IMR-90 (cell line): ENCODE results near the gene TMEM163. TPM values are rescaled to one million over a fixed set of nuclear protein-coding genes. Genes with fewer than 3 reads are reported as not detected.

Source experiments
- ATAC-seq: fragments of 200-7000 bp; cut with Tn5 transposase; 2 replicates; pipeline ENCODE4 v1.9.1; 2020; ENCODE audit warnings: low read depth, mild to moderate bottlenecking, moderate library complexity
- BruUV-seq: library from RNA; stranded (reverse); fragments of 400-500 nt; replicated peaks from 2 replicates; lab custom pipeline; 2021; lab: Mats Ljungman, UMichigan
- CTCF ChIA-PET: fragments of 300-600 bp; formaldehyde crosslinking; extraction: SDS; loops from one replicate; lab custom pipeline; 2021; ENCODE audit warnings: antibody characterized with exemption; lab: Yijun Ruan, JAX
- POLR2A ChIA-PET: fragments of 300-600 bp; sonication (Branson Sonifier 250); formaldehyde crosslinking; loops from one replicate; lab custom pipeline; 2022; ENCODE audit warnings: antibody characterized with exemption; ENCODE audit not compliant: unreplicated experiment; lab: Charles Lee
- DNase-seq: peaks from one replicate; pipeline ENCODE4 v3.0.0; 2013
- H2AFZ ChIP-seq: replicated peaks from 2 replicates; pipeline ENCODE3; 2013; ENCODE audit warnings: low read length, mild to moderate bottlenecking; ENCODE audit not compliant: poor library complexity
- H2AK5ac ChIP-seq: 2 replicates; pipeline ENCODE4 v1.6.1; 2013; ENCODE audit warnings: low read depth, low read length, inconsistent platforms
- H2AK9ac ChIP-seq: replicated peaks from 2 replicates; pipeline ENCODE3; 2013; ENCODE audit warnings: mild to moderate bottlenecking, low read depth, low read length, moderate library complexity; ENCODE audit not compliant: poor library complexity
- H2BK120ac ChIP-seq: 2 replicates; pipeline ENCODE4 v1.6.1; 2013; ENCODE audit warnings: low read depth, low read length, inconsistent platforms
- H2BK15ac ChIP-seq: 3 replicates; pipeline ENCODE4 v1.6.1; 2013; ENCODE audit warnings: low read depth, low read length, inconsistent platforms
- H2BK20ac ChIP-seq: 2 replicates; pipeline ENCODE4 v1.6.1; 2013; ENCODE audit warnings: low read depth, mild to moderate bottlenecking, inconsistent platforms, low read length, moderate library complexity
- H2BK5ac ChIP-seq: 2 replicates; pipeline ENCODE4 v1.6.1; 2013; ENCODE audit warnings: mild to moderate bottlenecking, low read depth, low read length, inconsistent platforms; ENCODE audit not compliant: poor library complexity, severe bottlenecking
- H3K14ac ChIP-seq: replicated peaks from 2 replicates; pipeline ENCODE4 v1.6.1; 2013; ENCODE audit warnings: low read depth, low read length, inconsistent platforms
- H3K18ac ChIP-seq: 2 replicates; pipeline ENCODE4 v1.6.1; 2013; ENCODE audit warnings: low read depth, low read length, control low read depth
- H3K23ac ChIP-seq: 2 replicates; pipeline ENCODE4 v1.6.1; 2013; ENCODE audit warnings: low read depth, low read length, inconsistent platforms
- H3K27ac ChIP-seq: 2 replicates; pipeline ENCODE4 v1.5.1; 2013; ENCODE audit warnings: mild to moderate bottlenecking, control low read depth, low read length; ENCODE audit not compliant: insufficient read depth
- H3K27me3 ChIP-seq: 2 replicates; pipeline ENCODE4 v1.6.1; 2013; ENCODE audit warnings: low read length; ENCODE audit not compliant: control insufficient read depth, insufficient read depth
- H3K36me3 ChIP-seq: 2 replicates; pipeline ENCODE4 v1.6.1; 2013; ENCODE audit warnings: low read length, mixed read lengths; ENCODE audit not compliant: control insufficient read depth, insufficient read depth
- H3K4ac ChIP-seq: 2 replicates; pipeline ENCODE4 v1.6.1; 2013; ENCODE audit warnings: low read depth, low read length, inconsistent platforms
- H3K4me1 ChIP-seq: 2 replicates; pipeline ENCODE4 v1.6.1; 2013; ENCODE audit warnings: low read length, mixed read lengths; ENCODE audit not compliant: control insufficient read depth, insufficient read depth
- H3K4me2 ChIP-seq: 2 replicates; pipeline ENCODE4 v1.6.1; 2013; ENCODE audit warnings: low read depth, mild to moderate bottlenecking, control low read depth, low read length, moderate library complexity
- H3K4me3 ChIP-seq: 2 replicates; pipeline ENCODE4 v1.5.1; 2013; ENCODE audit warnings: low read depth, mild to moderate bottlenecking, control low read depth, low read length, moderate library complexity; ENCODE audit not compliant: insufficient read depth
- H3K56ac ChIP-seq: 2 replicates; pipeline ENCODE4 v1.6.1; 2013; ENCODE audit warnings: low read length, inconsistent platforms; ENCODE audit not compliant: insufficient read depth; ENCODE audit errors: extremely low read depth
- H3K79me1 ChIP-seq, 2 experiments: 2 replicates each; pipeline ENCODE4 v1.6.1; 2013; ENCODE audit warnings: low read length in 2 of 2, inconsistent platforms in 1 of 2, low read depth in 1 of 2
- H3K9ac ChIP-seq: 2 replicates; pipeline ENCODE4 v1.6.1; 2013; ENCODE audit warnings: low read depth, low read length, control low read depth
- H3K9me1 ChIP-seq: 2 replicates; pipeline ENCODE4 v1.6.1; 2013; ENCODE audit warnings: low read length, inconsistent platforms; ENCODE audit not compliant: insufficient read depth
- H3K9me3 ChIP-seq: 2 replicates; pipeline ENCODE4 v1.6.1; 2013; ENCODE audit warnings: low read length; ENCODE audit not compliant: control insufficient read depth, insufficient read depth
- H4K20me1 ChIP-seq: 2 replicates; pipeline ENCODE4 v1.6.1; 2013; ENCODE audit warnings: low read length, inconsistent platforms; ENCODE audit not compliant: insufficient read depth
- H4K5ac ChIP-seq: 2 replicates; pipeline ENCODE4 v1.6.1; 2013; ENCODE audit warnings: mild to moderate bottlenecking, low read depth, low read length, control low read depth
- H4K8ac ChIP-seq, 2 experiments: 2 replicates each; pipeline ENCODE4 v1.6.1; 2013; ENCODE audit warnings: low read depth in 2 of 2, low read length in 2 of 2, control low read depth in 1 of 2, inconsistent platforms in 1 of 2
- H4K91ac ChIP-seq: 2 replicates; pipeline ENCODE4 v1.6.1; 2013; ENCODE audit warnings: low read depth, low read length, inconsistent platforms; ENCODE audit not compliant: insufficient read depth
- BHLHE40 ChIP-seq: fragments of 150-350 bp; IDR thresholded peaks from 2 replicates; pipeline ENCODE4 v1.6.1; 2016; ENCODE audit warnings: mild to moderate bottlenecking, low read depth, low read length
- CEBPB ChIP-seq: IDR thresholded peaks from 2 replicates; pipeline ENCODE4 v1.6.1; 2012; ENCODE audit warnings: low read depth, low read length, improper control_type of control experiment
- CHD1 ChIP-seq: IDR thresholded peaks from 2 replicates; pipeline ENCODE4 v1.6.1; 2012; ENCODE audit warnings: low read depth, low read length, improper control_type of control experiment
- MAFK ChIP-seq: IDR thresholded peaks from 2 replicates; pipeline ENCODE4 v1.6.1; 2012; ENCODE audit warnings: low read depth, low read length, improper control_type of control experiment
- MAZ ChIP-seq: IDR thresholded peaks from 2 replicates; pipeline ENCODE4 v1.6.1; 2012; ENCODE audit warnings: low read depth, mild to moderate bottlenecking, low read length, improper control_type of control experiment, moderate library complexity, borderline replicate concordance
- MXI1 ChIP-seq: IDR thresholded peaks from 2 replicates; pipeline ENCODE4 v1.6.1; 2012; ENCODE audit warnings: low read depth, mild to moderate bottlenecking, low read length, moderate library complexity, borderline replicate concordance
- NFE2L2 ChIP-seq: fragments of 150-350 bp; IDR thresholded peaks from 2 replicates; pipeline ENCODE4 v1.6.1; 2016; ENCODE audit warnings: low read depth, mild to moderate bottlenecking, low read length
- POLR2A ChIP-seq: IDR thresholded peaks from 2 replicates; pipeline ENCODE4 v1.6.1; 2012; ENCODE audit warnings: mild to moderate bottlenecking, low read depth, low read length
- RAD21 ChIP-seq: IDR thresholded peaks from 2 replicates; pipeline ENCODE4 v1.6.1; 2012; ENCODE audit warnings: low read length, improper control_type of control experiment
- RCOR1 ChIP-seq: IDR thresholded peaks from 2 replicates; pipeline ENCODE4 v1.6.1; 2012; ENCODE audit warnings: mild to moderate bottlenecking, low read length, improper control_type of control experiment; ENCODE audit not compliant: insufficient replicate concordance
- RFX5 ChIP-seq: IDR thresholded peaks from 2 replicates; pipeline ENCODE4 v1.8.0; 2012; ENCODE audit warnings: low read depth, mild to moderate bottlenecking, low read length, moderate library complexity
- SMC3 ChIP-seq: fragments of 150-350 bp; IDR thresholded peaks from 2 replicates; pipeline ENCODE4 v1.6.1; 2016; ENCODE audit warnings: low read depth, mild to moderate bottlenecking, antibody characterized with exemption, low read length, moderate library complexity
- USF2 ChIP-seq: fragments of 150-350 bp; IDR thresholded peaks from 2 replicates; pipeline ENCODE4 v1.6.1; 2017; ENCODE audit warnings: mild to moderate bottlenecking, antibody characterized with exemption, low read length, low read depth
- WGBS, 2 experiments: methylation state at CpG; one replicate each; pipeline versions ENCODE4 v1.1.5 to v1.1.7; 2013; ENCODE audit warnings: missing lambda C conversion rate in 2 of 2; ENCODE audit not compliant: insufficient read length in 1 of 2; ENCODE audit errors: extremely low coverage in 2 of 2; 5-methylcytosine and 5-hydroxymethylcytosine counted together
- dilution Hi-C: fragments of 300-500 bp; cut with HindIII; formaldehyde crosslinking; loops from one replicate; pipeline ENCODE4 v1.14.3; 2018; ENCODE audit warnings: low sequenced_read_pairs; ENCODE audit not compliant: unreplicated experiment
- in situ Hi-C: fragments of 300-500 bp; cut with MboI; formaldehyde crosslinking; loops from 3 replicates; pipeline ENCODE4 v1.14.3; 2019; ENCODE audit warnings: low sequenced_read_pairs, inconsistent platforms, mixed read lengths
- intact Hi-C: fragments of 100-400 bp; cut with micrococcal nuclease; formaldehyde crosslinking; loops from 2 replicates; pipeline ENCODE4 v1.10.0; 2022
- polyA plus RNA-seq, 3 experiments: library from polyadenylated mRNA; depleted of rRNA; stranded (reverse); fragments of >200 nt; gene quantifications; 2 replicates each; pipeline ENCODE4 v1.2.3, GENCODE V29; 2012; ENCODE audit warnings: low replicate concordance in 1 of 3
- total RNA-seq: library from RNA; depleted of rRNA; stranded (reverse); fragments of >200 nt; gene quantifications from 2 replicates; pipeline ENCODE4 v1.2.3, GENCODE V29; 2012

Gene TMEM163
- total and polyA plus RNA-seq, 2 of the 4 experiments (the other 2 are of a cell fraction): not detected

- Histone ChIP-seq H3K4me2 (no peak overlapping the region), H4K20me1 (no peaks in the 10 kb centered on the region), H2AFZ (no peak overlapping the region), H2BK5ac (no peak overlapping the region), H2AK5ac (no peak overlapping the region), H3K36me3 (no peaks in the 10 kb centered on the region), H3K9me1 (no peaks in the 10 kb centered on the region), H3K9me3 (no peaks in the 10 kb centered on the region), H3K4me3 (no peak overlapping the region), H3K14ac (no peak overlapping the region), H2AK9ac (no peak overlapping the region), H4K8ac (no peak overlapping the region), H3K9ac (no peak overlapping the region), H3K18ac (no peak overlapping the region), H2BK15ac (no peak overlapping the region), H3K23ac (no peak overlapping the region), H2BK20ac (no peak overlapping the region), H3K27ac (no peak overlapping the region), H3K4ac (no peak overlapping the region), H3K27me3 (peaks cover 17% of the 10 kb centered on the region), H3K56ac (no peak overlapping the region), H4K91ac (no peak overlapping the region), H2BK120ac (no peak overlapping the region), H3K4me1 (no peaks in the 10 kb centered on the region), H4K5ac (no peak overlapping the region), H3K79me1 (no peaks in the 10 kb centered on the region)
- intact Hi-C loops (no loop called here), dilution Hi-C loops (no loop called here), in situ Hi-C loops (no loop called here)
- ChIA-PET POLR2A (no interaction called here), CTCF (no interaction called here)
- no peak for DNase-seq
- no TSS peak for BruUV-seq
- TF ChIP-seq MAZ: no peak
- no peak for TF ChIP-seq RCOR1
- TF ChIP-seq POLR2A: no peak
- TF ChIP-seq RAD21: no peak
- TF ChIP-seq BHLHE40: no peak
- no peak for TF ChIP-seq RFX5
- no peak for TF ChIP-seq CHD1
- no peak for TF ChIP-seq MXI1
- no peak for TF ChIP-seq MAFK
- TF ChIP-seq USF2: no peak
- TF ChIP-seq NFE2L2: no peak
- no peak for TF ChIP-seq SMC3
- TF ChIP-seq CEBPB: no peak
- 60% methylated on average over 2 of the region's 5 CpGs; no CpG with 5 or more reads in 1 of the 2 experiments for WGBS, 2 experiments
- ATAC-seq: no peak
Observed at GRCh38 chr2:134513465-134513804, 205.4 kb downstream of the TMEM163 start.
